SK-N-SH treated with all-trans-retinoic acid at 6 μM for 48 hours (cell line): Measurements from ENCODE around the gene NKRF.

Experiments
- ATAC-seq: fragments of 200-7000 bp; cut with Tn5 transposase; 3 replicates; pipeline ENCODE4 v1.9.1; 2020; ENCODE audit warnings: mild to moderate bottlenecking, moderate library complexity
- BACH2 ChIP-seq: fragments of 250-450 bp; sonication (Bioruptor Pico); IDR thresholded peaks from 2 replicates; pipeline ENCODE4 v1.9.0; 2021; ENCODE audit warnings: mild to moderate bottlenecking, borderline replicate concordance
- CSRNP3 ChIP-seq: fragments of 250-450 bp; sonication (Bioruptor Pico); IDR thresholded peaks from 2 replicates; pipeline ENCODE4 v1.5.1; 2021; ENCODE audit warnings: mild to moderate bottlenecking, moderate library complexity
- ESRRG ChIP-seq: fragments of 250-450 bp; sonication (Bioruptor Pico); IDR thresholded peaks from 2 replicates; pipeline ENCODE4 v1.6.1; 2021; ENCODE audit warnings: mild to moderate bottlenecking
- GLIS3 ChIP-seq: fragments of 250-450 bp; sonication (Bioruptor Pico); IDR thresholded peaks from 2 replicates; pipeline ENCODE4 v1.5.0; 2020; ENCODE audit warnings: mild to moderate bottlenecking, moderate library complexity
- ISL1 ChIP-seq: fragments of 250-450 bp; sonication (Bioruptor Pico); IDR thresholded peaks from 2 replicates; pipeline ENCODE4 v2.1.2; 2022; ENCODE audit warnings: mild to moderate bottlenecking, moderate library complexity
- OSR1 ChIP-seq: fragments of 250-450 bp; sonication (Bioruptor Pico); IDR thresholded peaks from 2 replicates; pipeline ENCODE4 v1.8.0; 2022; ENCODE audit warnings: moderate library complexity, mild to moderate bottlenecking, inconsistent platforms
- POU6F1 ChIP-seq: fragments of 250-450 bp; sonication (Bioruptor Pico); IDR thresholded peaks from 2 replicates; pipeline ENCODE4 v1.8.0; 2021; ENCODE audit warnings: low read depth, mild to moderate bottlenecking, moderate library complexity, borderline replicate concordance
- PPARA ChIP-seq: fragments of 250-450 bp; sonication (Bioruptor Pico); IDR thresholded peaks from 2 replicates; pipeline ENCODE4 v1.5.0; 2020; ENCODE audit warnings: mild to moderate bottlenecking, borderline replicate concordance
- SNAI2 ChIP-seq: fragments of 250-450 bp; sonication (Bioruptor Pico); IDR thresholded peaks from 2 replicates; pipeline ENCODE4 v1.5.0; 2020; ENCODE audit warnings: mild to moderate bottlenecking, moderate library complexity
- TCF4 ChIP-seq: fragments of 250-450 bp; sonication (Bioruptor Pico); IDR thresholded peaks from 2 replicates; pipeline ENCODE4 v1.8.0; 2021; ENCODE audit warnings: mild to moderate bottlenecking, moderate library complexity, borderline replicate concordance
- TOX ChIP-seq: fragments of 250-450 bp; sonication (Bioruptor Pico); IDR thresholded peaks from 2 replicates; pipeline ENCODE4 v1.8.0; 2021; ENCODE audit warnings: mild to moderate bottlenecking, moderate library complexity, borderline replicate concordance
- TSHZ2 ChIP-seq: fragments of 250-450 bp; sonication (Bioruptor Pico); IDR thresholded peaks from 2 replicates; pipeline ENCODE4 v1.5.0; 2020; ENCODE audit warnings: mild to moderate bottlenecking, moderate library complexity
- ZC3H10 ChIP-seq: fragments of 250-450 bp; sonication (Bioruptor Pico); IDR thresholded peaks from 2 replicates; pipeline ENCODE4 v1.5.1; 2021; ENCODE audit warnings: mild to moderate bottlenecking, moderate library complexity
- ZFP3 ChIP-seq: fragments of 250-450 bp; sonication (Bioruptor Pico); IDR thresholded peaks from 2 replicates; pipeline ENCODE4 v1.5.0; 2020; ENCODE audit warnings: mild to moderate bottlenecking, moderate library complexity
- ZFP30 ChIP-seq: fragments of 450-650 bp; formaldehyde crosslinking; IDR thresholded peaks from 2 replicates; pipeline ENCODE4 v1.5.0; 2022; ENCODE audit warnings: mild to moderate bottlenecking, moderate library complexity
- ZNF565 ChIP-seq: fragments of 450-650 bp; formaldehyde crosslinking; conservative IDR thresholded peaks from 2 replicates; pipeline ENCODE4 v1.5.0; 2020; ENCODE audit warnings: low read depth, mild to moderate bottlenecking, moderate library complexity
- ZNF70 ChIP-seq: fragments of 450-650 bp; formaldehyde crosslinking; IDR thresholded peaks from 2 replicates; pipeline ENCODE4 v1.5.0; 2020; ENCODE audit warnings: mild to moderate bottlenecking, moderate library complexity
- ZNF8 ChIP-seq: fragments of 450-650 bp; formaldehyde crosslinking; IDR thresholded peaks from 2 replicates; pipeline ENCODE4 v1.5.0; 2020; ENCODE audit warnings: mild to moderate bottlenecking, moderate library complexity
- TF ChIP-seq, protein P1 (sequence below): fragments of 250-450 bp; sonication (Bioruptor Pico); IDR thresholded peaks from 2 replicates; pipeline ENCODE4 v1.5.1; 2020; ENCODE audit warnings: low read depth, mild to moderate bottlenecking, moderate library complexity
- TF ChIP-seq, protein P2 (sequence below): fragments of 250-450 bp; sonication (Bioruptor Pico); IDR thresholded peaks from 2 replicates; pipeline ENCODE4 v1.8.0; 2020; ENCODE audit warnings: mild to moderate bottlenecking, moderate library complexity, borderline replicate concordance

The NKRF gene

DNA sequence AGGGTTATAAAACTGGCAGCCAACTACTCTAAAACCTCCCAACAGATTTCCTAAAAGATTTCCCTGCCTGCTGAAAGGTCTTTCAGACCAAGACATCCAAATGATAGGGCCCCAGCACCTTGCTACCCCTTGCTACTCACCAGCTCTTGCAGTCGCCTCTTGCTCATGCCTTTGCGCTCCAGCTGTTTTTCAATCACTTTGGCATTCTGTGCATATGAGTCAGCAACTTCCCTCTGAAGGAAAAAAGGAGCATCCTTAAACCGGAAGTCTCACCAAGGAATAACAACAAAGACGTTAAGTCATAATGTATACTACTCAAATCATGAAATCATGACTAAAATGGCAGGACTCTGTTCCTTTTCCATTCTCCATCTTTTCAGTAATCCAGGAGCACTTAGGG lies 65.0 kb downstream of the NKRF start (continued):
- no peak for TF ChIP-seq TSHZ2 (CRISPR knock-in tag)

DNA sequence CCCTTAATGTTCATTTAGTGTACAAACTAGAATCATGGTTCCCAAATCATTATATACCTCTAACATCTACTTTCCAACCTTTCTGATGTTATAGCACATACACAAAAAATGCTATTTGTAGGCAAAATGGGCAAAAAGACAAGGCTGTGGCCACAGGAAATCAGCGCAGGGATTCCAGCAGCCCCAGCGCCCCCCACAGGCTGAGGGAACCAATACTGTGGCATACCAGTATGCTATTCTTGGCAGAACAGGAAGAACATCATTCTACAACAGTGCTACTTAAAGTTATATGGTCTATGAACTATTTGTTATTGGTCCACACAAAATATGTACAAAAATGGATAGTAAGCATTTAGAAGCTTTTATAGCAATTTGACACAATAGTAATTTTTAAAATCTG lies 66.4 kb downstream of the NKRF start:
- no peak for TF ChIP-seq ZFP3 (CRISPR knock-in tag)
- TF ChIP-seq GLIS3 (CRISPR knock-in tag), result no peak
- TF ChIP-seq PPARA (CRISPR knock-in tag), result no peak
- TF ChIP-seq TOX, result no peak
- no peak for TF ChIP-seq ZFP30 (CRISPR knock-in tag)
- TF ChIP-seq SNAI2 (CRISPR knock-in tag), result no peak
- TF ChIP-seq, protein P1, sequence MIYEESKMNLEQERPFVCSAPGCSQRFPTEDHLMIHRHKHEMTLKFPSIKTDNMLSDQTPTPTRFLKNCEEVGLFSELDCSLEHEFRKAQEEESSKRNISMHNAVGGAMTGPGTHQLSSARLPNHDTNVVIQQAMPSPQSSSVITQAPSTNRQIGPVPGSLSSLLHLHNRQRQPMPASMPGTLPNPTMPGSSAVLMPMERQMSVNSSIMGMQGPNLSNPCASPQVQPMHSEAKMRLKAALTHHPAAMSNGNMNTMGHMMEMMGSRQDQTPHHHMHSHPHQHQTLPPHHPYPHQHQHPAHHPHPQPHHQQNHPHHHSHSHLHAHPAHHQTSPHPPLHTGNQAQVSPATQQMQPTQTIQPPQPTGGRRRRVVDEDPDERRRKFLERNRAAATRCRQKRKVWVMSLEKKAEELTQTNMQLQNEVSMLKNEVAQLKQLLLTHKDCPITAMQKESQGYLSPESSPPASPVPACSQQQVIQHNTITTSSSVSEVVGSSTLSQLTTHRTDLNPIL (CRISPR knock-in tag), result no peak
- TF ChIP-seq ZNF565 (CRISPR knock-in tag), result no peak
- TF ChIP-seq CSRNP3 (CRISPR knock-in tag), result no peak
- no peak for TF ChIP-seq ZNF70 (CRISPR knock-in tag)
- no peak for TF ChIP-seq BACH2 (CRISPR knock-in tag)
- no peak for TF ChIP-seq ISL1
- TF ChIP-seq OSR1 (CRISPR knock-in tag), result no peak
- no peak for TF ChIP-seq POU6F1 (CRISPR knock-in tag)
- TF ChIP-seq ESRRG (CRISPR knock-in tag), result no peak
- TF ChIP-seq ZC3H10 (CRISPR knock-in tag), result no peak
- TF ChIP-seq ZNF8 (CRISPR knock-in tag), result no peak
- TF ChIP-seq TCF4, result no peak
- TF ChIP-seq, protein P2, sequence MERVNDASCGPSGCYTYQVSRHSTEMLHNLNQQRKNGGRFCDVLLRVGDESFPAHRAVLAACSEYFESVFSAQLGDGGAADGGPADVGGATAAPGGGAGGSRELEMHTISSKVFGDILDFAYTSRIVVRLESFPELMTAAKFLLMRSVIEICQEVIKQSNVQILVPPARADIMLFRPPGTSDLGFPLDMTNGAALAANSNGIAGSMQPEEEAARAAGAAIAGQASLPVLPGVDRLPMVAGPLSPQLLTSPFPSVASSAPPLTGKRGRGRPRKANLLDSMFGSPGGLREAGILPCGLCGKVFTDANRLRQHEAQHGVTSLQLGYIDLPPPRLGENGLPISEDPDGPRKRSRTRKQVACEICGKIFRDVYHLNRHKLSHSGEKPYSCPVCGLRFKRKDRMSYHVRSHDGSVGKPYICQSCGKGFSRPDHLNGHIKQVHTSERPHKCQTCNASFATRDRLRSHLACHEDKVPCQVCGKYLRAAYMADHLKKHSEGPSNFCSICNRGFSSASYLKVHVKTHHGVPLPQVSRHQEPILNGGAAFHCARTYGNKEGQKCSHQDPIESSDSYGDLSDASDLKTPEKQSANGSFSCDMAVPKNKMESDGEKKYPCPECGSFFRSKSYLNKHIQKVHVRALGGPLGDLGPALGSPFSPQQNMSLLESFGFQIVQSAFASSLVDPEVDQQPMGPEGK (CRISPR knock-in tag), result no peak

More for the DNA sequence above, 66.4 kb downstream of the NKRF start:
- no peak for ATAC-seq
